DOHH2 (cell line): ENCODE measurements around the gene ADGRL3.

Source experiments
- CTCF ChIP-seq: fragments of 200-600 bp; sonication (generic); IDR thresholded peaks from one replicate; pipeline ENCODE4 v1.5.1; 2014; ENCODE audit warnings: antibody characterized with exemption, mild to moderate bottlenecking, low read depth, low read length; ENCODE audit not compliant: poor library complexity, severe bottlenecking
- EZH2phosphoT487 ChIP-seq: fragments of 200-600 bp; sonication (generic); IDR thresholded peaks from 2 replicates; pipeline ENCODE4 v1.6.1; 2017; ENCODE audit warnings: borderline replicate concordance, mild to moderate bottlenecking, antibody characterized with exemption, low read length, moderate library complexity, mixed read lengths

DNA sequence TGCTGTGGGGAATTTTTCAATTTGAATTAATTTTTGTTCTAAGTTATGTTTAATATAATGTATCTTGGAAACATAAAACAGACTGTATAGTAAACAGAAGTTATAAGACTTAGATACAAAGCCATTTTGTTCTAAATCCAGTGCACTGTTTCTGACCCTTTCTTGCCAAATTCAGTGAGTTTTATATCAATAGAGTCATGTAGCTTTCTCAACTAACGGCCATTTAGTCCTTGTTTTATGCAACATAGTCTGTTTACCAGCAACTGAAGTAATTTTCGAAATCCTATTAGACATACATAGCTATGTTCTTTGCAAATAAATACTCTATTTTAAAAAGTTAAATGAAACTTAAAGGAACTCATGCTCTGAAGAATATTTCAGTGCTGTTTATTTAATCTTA, 242.8 kb downstream of the ADGRL3 start:
- no peak for TF ChIP-seq CTCF
- no peak for TF ChIP-seq EZH2phosphoT487
